Measurements from ENCODE around the gene CNNM2.
A peak's percentile ranks its signal among the peaks of the same experiment; 100 is the strongest.

The CNNM2 gene

GRCh38 chr10:102917962-102918816, at the start of gene CNNM2:
TSS of gene CNNM2 (plus strand) at chr10:102918294. CDS start at chr10:102918481, 187 bp downstream.
- DNase-seq = peak; percentile 98

- no peak for DNase-seq
Observed at GRCh38 chr10:102868911-102869257, 49.2 kb upstream of the CNNM2 start.

- no peak for DNase-seq
Observed at GRCh38 chr10:102869258-102870198, 48.6 kb upstream of the CNNM2 start, which contains the start of gene AS3MT. TSS of gene AS3MT (plus strand) at chr10:102869470. CDS start at chr10:102869593, 123 bp downstream.

GRCh38 chr10:102870221-102870620, 47.9 kb upstream of the CNNM2 start:
- no peak for DNase-seq

GRCh38 chr10:102872163-102872562, 45.9 kb upstream of the CNNM2 start:
- no peak for DNase-seq

- no peak for DNase-seq
Observed at GRCh38 chr10:102876747-102877153, 41.3 kb upstream of the CNNM2 start.

- DNase-seq = no peak
Observed at GRCh38 chr10:102878629-102879028, 39.5 kb upstream of the CNNM2 start.

GRCh38 chr10:102880256-102880655, 37.8 kb upstream of the CNNM2 start:
- no peak for DNase-seq

GRCh38 chr10:102888048-102888447, 30.0 kb upstream of the CNNM2 start:
- DNase-seq = no peak

GRCh38 chr10:102894466-102895213, 23.5 kb upstream of the CNNM2 start:
- no peak for DNase-seq

GRCh38 chr10:102900006-102900405, 18.1 kb upstream of the CNNM2 start:
- DNase-seq = no peak

GRCh38 chr10:102904346-102904745, 13.7 kb upstream of the CNNM2 start:
- DNase-seq = no peak

- no peak for DNase-seq
Observed at GRCh38 chr10:102906507-102906906, 11.6 kb upstream of the CNNM2 start.

GRCh38 chr10:102914781-102915180, 3.3 kb upstream of the CNNM2 start:
- DNase-seq = no peak

- DNase-seq = no peak
Observed at GRCh38 chr10:102916173-102916572, 1.9 kb upstream of the CNNM2 start.

GRCh38 chr10:102917314-102917961, 656 bp upstream of the CNNM2 start:
- DNase-seq = no peak

GRCh38 chr10:102918817-102919245, 737 bp downstream of the CNNM2 start:
- DNase-seq = peak; percentile 44

GRCh38 chr10:102919246-102919959, 1.3 kb downstream of the CNNM2 start:
- DNase-seq = peak; percentile 42

GRCh38 chr10:102919992-102920739, 2.1 kb downstream of the CNNM2 start:
- DNase-seq = peak; percentile 22

GRCh38 chr10:102923601-102924000, 5.5 kb downstream of the CNNM2 start:
- DNase-seq = no peak

- no peak for DNase-seq
Observed at GRCh38 chr10:102926842-102927241, 8.7 kb downstream of the CNNM2 start.

Data from NCI-H526 treated with DMSO at 0.1 percent for 48 hours (cell line).